HepG2 (cell line): ENCODE results near the gene CALM1. TPM values are rescaled to one million over a fixed set of nuclear protein-coding genes. Genes with fewer than 3 reads are reported as not detected.
A peak's percentile ranks its signal among the peaks of the same experiment; 100 is the strongest.

Source experiments
- ERF ChIP-seq: IDR thresholded peaks from 2 replicates; pipeline ENCODE4 v1.6.1; 2018; ENCODE audit warnings: missing biosample characterization, missing genetic modification reagents
- ESRRA ChIP-seq: sonication (generic); formaldehyde crosslinking; IDR thresholded peaks from 2 replicates; pipeline ENCODE4 v1.5.1; 2020; ENCODE audit warnings: mild to moderate bottlenecking, low read depth, missing genetic modification reagents
- ETV5 ChIP-seq: IDR thresholded peaks from 2 replicates; pipeline ENCODE4 v1.6.1; 2018; ENCODE audit warnings: missing biosample characterization, missing genetic modification reagents, inconsistent platforms, borderline replicate concordance
- FOXM1 ChIP-seq: sonication (generic); formaldehyde crosslinking; IDR thresholded peaks from 2 replicates; pipeline ENCODE4 v1.5.0; 2020; ENCODE audit warnings: missing genetic modification reagents
- GLI4 ChIP-seq: sonication (generic); formaldehyde crosslinking; IDR thresholded peaks from 2 replicates; pipeline ENCODE4 v1.5.1; 2020; ENCODE audit warnings: missing genetic modification reagents, mild to moderate bottlenecking, moderate library complexity, borderline replicate concordance
- NFE2 ChIP-seq: sonication (generic); formaldehyde crosslinking; IDR thresholded peaks from 2 replicates; pipeline ENCODE4 v1.4.0; 2020; ENCODE audit warnings: missing genetic modification reagents
- PCBP2 ChIP-seq: fragments of 200-400 bp; formaldehyde crosslinking; optimal IDR thresholded peaks from 2 replicates; pipeline ENCODE3; 2018; ENCODE audit warnings: low read length, low read depth; ENCODE audit not compliant: poor library complexity, severe bottlenecking
- SATB2 ChIP-seq: sonication (generic); formaldehyde crosslinking; IDR thresholded peaks from 2 replicates; pipeline ENCODE4 v1.5.0; 2020; ENCODE audit warnings: missing genetic modification reagents
- TBL1XR1 ChIP-seq: fragments of 150-350 bp; IDR thresholded peaks from 2 replicates; pipeline ENCODE4 v1.6.1; 2014; ENCODE audit warnings: borderline replicate concordance, low read length; ENCODE audit not compliant: partially characterized antibody
- TP53 ChIP-seq: sonication (generic); formaldehyde crosslinking; conservative IDR thresholded peaks from 2 replicates; pipeline ENCODE4 v1.4.0; 2020; ENCODE audit warnings: missing genetic modification reagents
- ZNF33A ChIP-seq: sonication (generic); formaldehyde crosslinking; IDR thresholded peaks from 2 replicates; pipeline ENCODE4 v1.5.1; 2020; ENCODE audit warnings: missing genetic modification reagents, mild to moderate bottlenecking, moderate library complexity, borderline replicate concordance
- ZNF879 ChIP-seq: sonication (generic); formaldehyde crosslinking; IDR thresholded peaks from 2 replicates; pipeline ENCODE4 v1.8.1; 2023; ENCODE audit warnings: missing genetic modification reagents
- polyA plus RNA-seq, 8 experiments: library from polyadenylated mRNA; depleted of rRNA in 3 of 8; stranded (reverse) in 7 of 8; unstranded in 1 of 8; fragments of >200 nt; fragmentation: Illumina TruSeq in 4 of 8; extraction: Trizol in 4 of 8; gene quantifications; 2 replicates each; pipeline versions ENCODE4 v1.2.1 to v1.2.3, GENCODE V29; 2011 to 2016; ENCODE audit warnings: low read depth in 4 of 8, missing spikeins in 1 of 8, mixed read lengths in 1 of 8; ENCODE audit not compliant: insufficient read depth in 1 of 8
- total RNA-seq, 5 experiments: library from RNA; depleted of rRNA; stranded (reverse); fragments of >200 nt; fragmentation: Illumina TruSeq; extraction: Trizol; gene quantifications; 2 replicates each; pipeline ENCODE4 v1.2.3, GENCODE V29; 2016; ENCODE audit warnings: low read depth in 1 of 5
- TF ChIP-seq, protein P1 (sequence below): sonication (generic); formaldehyde crosslinking; IDR thresholded peaks from 2 replicates; pipeline ENCODE4 v1.5.1; 2020; ENCODE audit warnings: missing genetic modification reagents, mild to moderate bottlenecking, borderline replicate concordance
- TF ChIP-seq, protein P2 (sequence below): IDR thresholded peaks from 2 replicates; pipeline ENCODE4 v1.6.1; 2016; ENCODE audit warnings: low read depth, missing genetic modification reagents, missing compliant biosample characterization
- TF ChIP-seq, protein P3 (sequence below): sonication (generic); formaldehyde crosslinking; IDR thresholded peaks from 2 replicates; pipeline ENCODE4 v1.4.0; 2020; ENCODE audit warnings: missing genetic modification reagents, borderline replicate concordance
- TF ChIP-seq, protein P4 (sequence below): sonication (generic); formaldehyde crosslinking; IDR thresholded peaks from 2 replicates; pipeline ENCODE4 v1.8.1; 2023; ENCODE audit warnings: mild to moderate bottlenecking, moderate library complexity, missing genetic modification reagents
- TF ChIP-seq, protein P5 (sequence below): sonication (generic); formaldehyde crosslinking; IDR thresholded peaks from 2 replicates; pipeline ENCODE4 v1.5.0; 2020; ENCODE audit warnings: missing genetic modification reagents

The CALM1 gene
- total and polyA plus RNA-seq, 2 of the 13 experiments (the other 11 are each of a cell fraction or from before 2014, with no cell fraction given): 110 to 238 TPM

DNA sequence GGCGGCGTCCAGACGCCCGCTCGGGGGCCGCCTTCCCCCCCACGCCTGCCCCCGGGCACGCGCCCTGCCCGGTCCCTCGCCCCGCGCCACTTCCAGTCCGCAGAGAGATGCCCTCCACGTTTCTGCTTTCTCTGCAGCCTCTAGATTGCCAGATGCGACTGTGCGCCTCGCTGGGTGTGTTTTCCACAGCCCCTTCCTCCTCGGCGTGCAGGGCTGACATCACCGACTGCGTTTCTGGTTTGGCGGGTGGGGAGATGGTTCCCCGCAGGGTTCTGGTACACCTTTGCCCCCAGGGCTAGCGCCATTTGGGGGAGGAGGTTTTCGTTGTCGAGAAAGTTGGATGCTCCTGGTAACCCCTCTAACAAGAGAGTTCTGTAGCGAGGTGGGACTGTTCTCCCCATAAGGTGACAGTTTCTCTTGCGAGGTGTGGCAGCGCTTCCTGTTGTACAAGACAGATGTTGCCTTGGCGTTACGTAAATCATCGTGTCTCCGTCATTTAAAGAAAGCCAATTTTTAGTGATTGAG is 1.5 kb downstream of the CALM1 start (continued):
- TF ChIP-seq, protein P1, sequence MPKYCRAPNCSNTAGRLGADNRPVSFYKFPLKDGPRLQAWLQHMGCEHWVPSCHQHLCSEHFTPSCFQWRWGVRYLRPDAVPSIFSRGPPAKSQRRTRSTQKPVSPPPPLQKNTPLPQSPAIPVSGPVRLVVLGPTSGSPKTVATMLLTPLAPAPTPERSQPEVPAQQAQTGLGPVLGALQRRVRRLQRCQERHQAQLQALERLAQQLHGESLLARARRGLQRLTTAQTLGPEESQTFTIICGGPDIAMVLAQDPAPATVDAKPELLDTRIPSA: no peak
- TF ChIP-seq ESRRA (CRISPR knock-in tag) (no peak), TBL1XR1 (no peak), FOXM1 (CRISPR knock-in tag) (no peak), NFE2 (no peak), ZNF879 (CRISPR knock-in tag) (no peak), GLI4 (CRISPR knock-in tag) (no peak), TP53 (CRISPR knock-in tag) (no peak), SATB2 (CRISPR knock-in tag) (no peak), ETV5 (CRISPR knock-in tag) (peak; percentile 31; the same call in 1 of the 2 replicates), ZNF33A (no peak), ERF (no peak), PCBP2 (no peak)
- TF ChIP-seq, protein P2, sequence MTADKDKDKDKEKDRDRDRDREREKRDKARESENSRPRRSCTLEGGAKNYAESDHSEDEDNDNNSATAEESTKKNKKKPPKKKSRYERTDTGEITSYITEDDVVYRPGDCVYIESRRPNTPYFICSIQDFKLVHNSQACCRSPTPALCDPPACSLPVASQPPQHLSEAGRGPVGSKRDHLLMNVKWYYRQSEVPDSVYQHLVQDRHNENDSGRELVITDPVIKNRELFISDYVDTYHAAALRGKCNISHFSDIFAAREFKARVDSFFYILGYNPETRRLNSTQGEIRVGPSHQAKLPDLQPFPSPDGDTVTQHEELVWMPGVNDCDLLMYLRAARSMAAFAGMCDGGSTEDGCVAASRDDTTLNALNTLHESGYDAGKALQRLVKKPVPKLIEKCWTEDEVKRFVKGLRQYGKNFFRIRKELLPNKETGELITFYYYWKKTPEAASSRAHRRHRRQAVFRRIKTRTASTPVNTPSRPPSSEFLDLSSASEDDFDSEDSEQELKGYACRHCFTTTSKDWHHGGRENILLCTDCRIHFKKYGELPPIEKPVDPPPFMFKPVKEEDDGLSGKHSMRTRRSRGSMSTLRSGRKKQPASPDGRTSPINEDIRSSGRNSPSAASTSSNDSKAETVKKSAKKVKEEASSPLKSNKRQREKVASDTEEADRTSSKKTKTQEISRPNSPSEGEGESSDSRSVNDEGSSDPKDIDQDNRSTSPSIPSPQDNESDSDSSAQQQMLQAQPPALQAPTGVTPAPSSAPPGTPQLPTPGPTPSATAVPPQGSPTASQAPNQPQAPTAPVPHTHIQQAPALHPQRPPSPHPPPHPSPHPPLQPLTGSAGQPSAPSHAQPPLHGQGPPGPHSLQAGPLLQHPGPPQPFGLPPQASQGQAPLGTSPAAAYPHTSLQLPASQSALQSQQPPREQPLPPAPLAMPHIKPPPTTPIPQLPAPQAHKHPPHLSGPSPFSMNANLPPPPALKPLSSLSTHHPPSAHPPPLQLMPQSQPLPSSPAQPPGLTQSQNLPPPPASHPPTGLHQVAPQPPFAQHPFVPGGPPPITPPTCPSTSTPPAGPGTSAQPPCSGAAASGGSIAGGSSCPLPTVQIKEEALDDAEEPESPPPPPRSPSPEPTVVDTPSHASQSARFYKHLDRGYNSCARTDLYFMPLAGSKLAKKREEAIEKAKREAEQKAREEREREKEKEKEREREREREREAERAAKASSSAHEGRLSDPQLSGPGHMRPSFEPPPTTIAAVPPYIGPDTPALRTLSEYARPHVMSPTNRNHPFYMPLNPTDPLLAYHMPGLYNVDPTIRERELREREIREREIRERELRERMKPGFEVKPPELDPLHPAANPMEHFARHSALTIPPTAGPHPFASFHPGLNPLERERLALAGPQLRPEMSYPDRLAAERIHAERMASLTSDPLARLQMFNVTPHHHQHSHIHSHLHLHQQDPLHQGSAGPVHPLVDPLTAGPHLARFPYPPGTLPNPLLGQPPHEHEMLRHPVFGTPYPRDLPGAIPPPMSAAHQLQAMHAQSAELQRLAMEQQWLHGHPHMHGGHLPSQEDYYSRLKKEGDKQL (CRISPR knock-in tag): no peak
- TF ChIP-seq, protein P3, sequence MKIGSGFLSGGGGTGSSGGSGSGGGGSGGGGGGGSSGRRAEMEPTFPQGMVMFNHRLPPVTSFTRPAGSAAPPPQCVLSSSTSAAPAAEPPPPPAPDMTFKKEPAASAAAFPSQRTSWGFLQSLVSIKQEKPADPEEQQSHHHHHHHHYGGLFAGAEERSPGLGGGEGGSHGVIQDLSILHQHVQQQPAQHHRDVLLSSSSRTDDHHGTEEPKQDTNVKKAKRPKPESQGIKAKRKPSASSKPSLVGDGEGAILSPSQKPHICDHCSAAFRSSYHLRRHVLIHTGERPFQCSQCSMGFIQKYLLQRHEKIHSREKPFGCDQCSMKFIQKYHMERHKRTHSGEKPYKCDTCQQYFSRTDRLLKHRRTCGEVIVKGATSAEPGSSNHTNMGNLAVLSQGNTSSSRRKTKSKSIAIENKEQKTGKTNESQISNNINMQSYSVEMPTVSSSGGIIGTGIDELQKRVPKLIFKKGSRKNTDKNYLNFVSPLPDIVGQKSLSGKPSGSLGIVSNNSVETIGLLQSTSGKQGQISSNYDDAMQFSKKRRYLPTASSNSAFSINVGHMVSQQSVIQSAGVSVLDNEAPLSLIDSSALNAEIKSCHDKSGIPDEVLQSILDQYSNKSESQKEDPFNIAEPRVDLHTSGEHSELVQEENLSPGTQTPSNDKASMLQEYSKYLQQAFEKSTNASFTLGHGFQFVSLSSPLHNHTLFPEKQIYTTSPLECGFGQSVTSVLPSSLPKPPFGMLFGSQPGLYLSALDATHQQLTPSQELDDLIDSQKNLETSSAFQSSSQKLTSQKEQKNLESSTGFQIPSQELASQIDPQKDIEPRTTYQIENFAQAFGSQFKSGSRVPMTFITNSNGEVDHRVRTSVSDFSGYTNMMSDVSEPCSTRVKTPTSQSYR (CRISPR knock-in tag): no peak
- TF ChIP-seq, protein P4, sequence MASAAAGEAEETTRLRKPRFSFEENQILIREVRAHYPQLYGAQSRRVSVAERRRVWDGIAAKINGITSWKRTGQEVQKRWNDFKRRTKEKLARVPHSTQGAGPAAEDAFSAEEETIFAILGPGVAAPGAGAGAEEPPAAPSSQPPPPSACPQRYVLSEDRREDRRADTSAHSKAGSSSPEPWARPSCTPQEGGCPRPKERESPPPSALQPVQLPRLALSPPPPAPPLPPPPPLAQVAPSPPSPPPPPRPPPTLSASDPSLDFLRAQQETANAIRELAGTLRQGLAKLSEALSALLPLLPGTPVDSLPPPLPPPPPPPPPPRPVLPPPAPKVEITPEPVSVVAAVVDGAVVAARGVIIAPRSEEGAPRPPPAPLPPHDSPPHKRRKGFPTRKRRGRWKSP: peak; percentile 54; the same call in 1 of the 2 replicates
- TF ChIP-seq, protein P5, sequence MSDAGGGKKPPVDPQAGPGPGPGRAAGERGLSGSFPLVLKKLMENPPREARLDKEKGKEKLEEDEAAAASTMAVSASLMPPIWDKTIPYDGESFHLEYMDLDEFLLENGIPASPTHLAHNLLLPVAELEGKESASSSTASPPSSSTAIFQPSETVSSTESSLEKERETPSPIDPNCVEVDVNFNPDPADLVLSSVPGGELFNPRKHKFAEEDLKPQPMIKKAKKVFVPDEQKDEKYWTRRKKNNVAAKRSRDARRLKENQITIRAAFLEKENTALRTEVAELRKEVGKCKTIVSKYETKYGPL (CRISPR knock-in tag): no peak
